ENCODE results near the gene ZNF584.

The ZNF584 gene

DNA sequence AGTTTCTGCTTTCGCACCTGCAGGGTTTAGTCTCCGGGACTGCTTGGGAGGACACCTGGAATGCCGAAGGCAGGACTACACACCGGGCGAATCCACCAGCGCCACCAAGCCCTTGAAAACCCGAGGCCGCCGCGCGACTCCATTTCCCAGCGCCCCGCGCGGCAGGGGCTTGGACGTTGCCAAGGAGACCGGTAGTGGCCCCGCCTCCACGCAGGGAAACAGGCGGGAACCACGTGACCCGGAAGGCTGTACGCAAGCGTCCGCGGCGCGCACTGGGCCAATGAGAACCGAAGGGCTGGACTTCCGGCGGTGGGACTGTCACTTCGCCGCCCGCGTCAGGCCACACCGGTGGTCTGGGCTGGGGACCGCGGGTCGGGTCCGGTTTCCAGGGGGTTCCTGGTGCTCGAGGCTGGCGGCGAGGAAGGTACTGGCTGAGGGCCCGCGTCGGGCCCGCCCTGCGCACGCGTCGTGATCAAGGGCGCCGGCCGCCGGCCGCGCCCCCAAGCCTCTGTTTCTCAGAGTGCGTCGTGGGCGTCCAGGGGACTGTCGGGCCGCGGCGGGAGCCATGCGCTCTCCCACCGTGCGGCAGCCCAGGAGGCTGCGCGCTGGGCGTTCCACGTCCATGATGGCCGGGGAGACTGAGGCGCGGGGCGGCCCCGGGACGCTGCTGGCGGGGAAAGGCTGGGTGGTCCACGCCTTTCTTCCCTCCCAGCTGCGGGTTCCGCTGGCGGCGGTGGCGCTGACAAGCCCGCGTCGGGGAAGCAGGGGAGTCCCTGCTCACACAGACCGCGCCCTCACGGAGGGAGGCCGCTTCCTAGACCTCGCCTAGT lies 58.5 kb downstream of the ZNF584 start, which contains the start of gene ZNF324:
Gene ZNF324 (plus strand): TSS at position 321 of the 830 bp plus-strand sequence. CDS start 2,106 bp downstream, outside the sequence.
- peak; percentile 95 to 99 (median 97) for DNase-seq

Measured in NCI-H1417 (cell line).